Fibroblast of skin of left quadriceps (primary cell): Measurements from ENCODE around the gene MAP3K20.
"Not testable (repeated sequence)": the region's sequence is repeated elsewhere in the genome, so short reads cannot be mapped to it uniquely, and the experiment has no call there.

Source experiments
- DNase-seq, 2 experiments: peaks; one replicate each; pipeline ENCODE4 v3.0.0-alpha.2; 2013; ENCODE audit warnings: low read depth in 2 of 2

The MAP3K20 gene

DNA sequence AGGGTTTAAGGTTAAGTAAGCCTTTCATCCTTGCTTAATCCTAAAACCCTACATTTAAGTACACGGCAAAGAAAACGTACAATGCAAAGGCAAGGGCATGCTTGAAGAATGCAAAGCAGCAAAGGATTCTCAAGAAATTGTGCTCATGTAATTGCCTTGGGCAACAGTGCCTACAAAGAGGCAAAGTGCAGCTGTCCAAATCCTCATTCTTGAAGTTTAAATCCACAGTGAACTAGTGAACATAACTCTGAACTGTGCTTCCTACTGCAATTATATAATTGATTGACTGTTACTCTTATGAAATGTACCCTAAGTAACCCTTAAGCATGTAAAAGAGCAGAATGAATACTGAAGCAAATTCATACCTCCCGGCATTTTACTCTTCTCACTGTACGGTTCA, 85.4 kb downstream of the MAP3K20 start:
- DNase-seq: no peak

- no peak for DNase-seq
These were observed 85.9 kb downstream of the MAP3K20 start for GRCh38 chr2:173161507-173161906.

DNA sequence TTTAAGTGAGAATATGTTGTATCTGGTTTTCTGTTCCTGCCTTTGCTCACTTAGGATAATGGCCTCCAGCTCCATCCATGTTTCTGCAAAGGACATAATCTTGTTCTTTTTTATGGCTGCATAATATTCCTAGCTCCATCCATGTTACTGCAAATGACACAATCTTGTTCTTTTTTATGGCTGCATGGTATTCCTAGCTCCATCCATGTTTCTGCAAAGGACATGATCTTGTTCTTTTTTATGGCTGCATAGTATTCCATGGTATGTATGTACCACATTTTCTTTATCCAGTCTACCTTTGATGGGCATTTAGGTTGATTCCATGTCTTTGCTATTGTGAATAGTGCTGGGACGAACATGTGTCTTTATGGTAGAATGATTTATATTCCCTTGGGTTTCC, 87.7 kb downstream of the MAP3K20 start:
- not testable (repeated sequence) for DNase-seq

GRCh38 chr2:173164396-173164795, 88.8 kb downstream of the MAP3K20 start:
- no peak for DNase-seq

DNA sequence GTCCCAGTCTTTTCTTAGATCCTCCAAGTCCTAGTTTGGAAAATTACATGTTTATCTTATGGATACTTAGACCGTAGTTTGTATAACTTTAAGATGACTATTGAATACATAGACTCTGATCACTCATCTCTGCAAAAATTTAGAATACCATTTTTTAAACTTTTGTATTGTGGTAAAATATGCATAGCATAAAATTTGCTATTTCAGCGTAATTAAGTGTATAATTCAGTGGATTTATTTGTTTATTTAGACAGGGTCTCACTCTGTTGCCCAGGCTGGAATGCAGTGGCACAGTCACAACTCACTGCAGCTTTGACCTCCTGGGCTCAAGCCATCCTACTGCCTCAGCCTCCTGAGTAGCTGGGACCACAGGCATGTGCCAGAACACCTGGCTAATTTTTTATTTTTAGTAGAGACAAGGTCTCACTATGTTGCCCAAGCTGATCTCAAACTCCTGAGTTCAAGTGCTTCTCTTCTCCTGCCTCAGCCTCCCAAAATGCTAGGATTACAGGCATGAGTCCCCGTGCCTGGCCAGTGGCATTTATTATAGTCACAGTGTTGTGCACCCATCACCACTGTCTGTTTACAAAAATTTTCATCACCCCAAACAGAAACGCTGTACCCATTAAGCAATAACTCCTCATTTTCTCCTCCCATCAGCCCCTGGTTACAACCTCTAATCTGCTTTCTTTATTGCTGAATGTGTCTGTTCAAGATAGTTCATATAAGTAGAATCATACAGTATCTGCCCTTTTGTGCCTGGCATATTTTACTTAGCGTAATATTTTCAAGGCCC, 90.0 kb downstream of the MAP3K20 start:
- no peak for DNase-seq

GRCh38 chr2:173171321-173171720, 95.7 kb downstream of the MAP3K20 start:
- no peak for DNase-seq

- peak in 1 of 2 experiments; percentile 61 for DNase-seq
These were observed 96.4 kb downstream of the MAP3K20 start for GRCh38 chr2:173171924-173172643.

GRCh38 chr2:173174339-173174738, 98.7 kb downstream of the MAP3K20 start:
- not testable (repeated sequence) for DNase-seq

GRCh38 chr2:173175222-173175621, 99.6 kb downstream of the MAP3K20 start:
- DNase-seq: no peak

GRCh38 chr2:173181982-173182381, 106.3 kb downstream of the MAP3K20 start:
- DNase-seq: no peak

- DNase-seq: peak; percentile 98 to 99
These were observed 108.7 kb downstream of the MAP3K20 start for GRCh38 chr2:173184031-173185004.

GRCh38 chr2:173185437-173185836, 109.8 kb downstream of the MAP3K20 start:
- DNase-seq: no peak

DNA sequence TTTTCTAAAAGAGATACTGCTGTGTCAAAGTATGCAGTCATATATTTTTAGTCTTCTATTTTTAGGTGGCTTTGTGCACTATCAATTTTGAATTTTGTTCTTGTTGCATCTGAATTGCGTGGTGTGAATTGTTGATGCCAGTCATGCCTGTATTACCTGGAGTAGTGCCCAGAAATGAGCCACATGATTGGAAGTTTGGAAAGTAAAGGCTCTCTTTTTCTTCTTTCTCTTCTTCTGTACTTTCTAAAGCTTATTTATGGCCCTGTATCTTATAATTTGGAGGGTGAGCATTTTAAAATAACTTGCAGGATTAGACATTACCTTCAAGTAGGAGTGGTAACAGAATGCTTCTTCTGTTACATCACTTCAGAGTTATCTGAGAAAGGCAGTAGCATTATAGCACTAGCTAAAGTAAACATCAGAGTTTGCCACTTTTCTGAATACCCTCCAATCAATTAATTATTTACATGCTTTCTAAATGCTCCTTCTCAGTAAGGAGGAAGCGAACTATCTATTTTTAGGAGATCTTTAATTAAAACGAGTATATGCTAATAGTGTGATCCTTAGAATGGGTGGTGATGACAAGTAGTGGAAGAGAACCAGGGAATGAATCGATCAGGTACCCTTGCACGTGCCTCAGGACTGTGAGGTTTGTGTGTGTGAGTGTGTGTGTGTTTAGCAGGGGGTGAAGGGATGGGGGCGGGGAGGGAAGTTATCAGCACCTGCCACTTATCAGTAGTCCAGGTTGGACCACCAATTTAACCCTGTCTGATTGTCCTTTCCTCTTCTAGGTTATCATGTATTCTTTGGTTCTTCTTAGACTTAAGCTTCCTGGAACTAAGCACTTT, 112.5 kb downstream of the MAP3K20 start:
- DNase-seq: no peak

- no peak for DNase-seq
These were observed 116.0 kb downstream of the MAP3K20 start for GRCh38 chr2:173191601-173192000.

GRCh38 chr2:173192071-173192470, 116.4 kb downstream of the MAP3K20 start:
- no peak for DNase-seq

DNA sequence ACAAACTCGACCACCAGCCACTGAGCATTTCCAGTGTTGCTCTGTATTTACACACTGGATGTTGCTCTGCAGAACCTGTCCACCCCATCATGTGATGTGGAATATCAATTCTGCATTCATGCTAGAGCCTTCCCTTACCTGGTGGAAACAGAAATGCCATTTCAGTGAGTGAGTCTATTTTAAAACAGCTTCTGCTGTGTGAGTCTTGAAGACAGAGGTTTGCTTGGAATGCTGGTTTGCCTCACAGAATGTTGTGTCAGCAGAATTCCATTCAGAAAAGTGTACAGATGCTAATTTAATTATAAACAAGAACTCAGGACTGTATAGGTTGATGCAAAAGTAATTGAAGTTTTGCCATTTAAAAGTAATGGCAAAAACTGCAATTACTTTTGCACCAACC, 118.3 kb downstream of the MAP3K20 start:
- DNase-seq: peak; percentile 52

DNA sequence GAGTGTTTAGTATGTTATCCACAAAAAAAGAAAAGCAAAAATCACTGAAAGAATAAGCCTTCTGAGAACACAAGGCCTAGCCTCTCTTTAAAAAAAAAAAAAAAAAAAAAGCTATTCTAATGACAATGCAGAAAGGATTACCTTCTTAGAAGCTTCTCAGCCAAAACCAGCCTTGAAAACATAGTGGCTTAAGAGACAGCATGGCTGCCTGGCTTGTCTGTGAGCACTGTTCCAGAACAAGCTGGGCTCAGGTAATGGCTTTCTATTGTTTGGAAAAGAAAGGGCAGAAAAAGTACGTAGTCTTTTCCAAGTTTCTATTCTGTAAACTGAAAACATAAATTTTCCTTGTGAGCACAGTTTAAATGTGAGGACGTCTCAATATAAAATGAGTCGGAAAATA, 119.5 kb downstream of the MAP3K20 start:
- DNase-seq: no peak

GRCh38 chr2:173196080-173196479, 120.4 kb downstream of the MAP3K20 start:
- no peak for DNase-seq

GRCh38 chr2:173196638-173197037, 121.0 kb downstream of the MAP3K20 start:
- no peak for DNase-seq

- no peak for DNase-seq
These were observed 122.7 kb downstream of the MAP3K20 start for GRCh38 chr2:173198327-173198726.

DNA sequence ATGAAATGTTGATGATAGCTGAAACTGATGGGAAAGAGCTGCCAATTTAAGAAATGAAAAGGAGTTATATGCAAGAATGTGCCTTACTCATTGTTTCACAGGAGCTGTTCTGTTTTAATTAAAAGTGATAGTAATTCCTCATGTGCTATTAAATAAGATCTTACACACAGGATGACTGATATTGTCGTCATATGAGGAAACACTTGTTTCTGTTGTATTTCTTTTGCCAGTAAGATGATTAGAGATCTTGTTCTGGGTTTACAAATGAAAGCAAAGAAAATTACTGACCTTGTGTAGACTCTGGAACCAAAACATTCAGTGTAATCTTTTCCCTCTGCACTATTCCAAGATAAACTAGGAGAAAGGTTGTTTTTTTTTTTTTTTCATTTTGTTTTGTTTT, 123.6 kb downstream of the MAP3K20 start:
- DNase-seq: no peak
